ENCODE data around the gene JUND. TPM values are rescaled to one million over a fixed set of nuclear protein-coding genes. Genes with fewer than 3 reads are reported as not detected.

Gene JUND
- total RNA-seq, 1 donor from 2014 or later = 464 TPM

DNA sequence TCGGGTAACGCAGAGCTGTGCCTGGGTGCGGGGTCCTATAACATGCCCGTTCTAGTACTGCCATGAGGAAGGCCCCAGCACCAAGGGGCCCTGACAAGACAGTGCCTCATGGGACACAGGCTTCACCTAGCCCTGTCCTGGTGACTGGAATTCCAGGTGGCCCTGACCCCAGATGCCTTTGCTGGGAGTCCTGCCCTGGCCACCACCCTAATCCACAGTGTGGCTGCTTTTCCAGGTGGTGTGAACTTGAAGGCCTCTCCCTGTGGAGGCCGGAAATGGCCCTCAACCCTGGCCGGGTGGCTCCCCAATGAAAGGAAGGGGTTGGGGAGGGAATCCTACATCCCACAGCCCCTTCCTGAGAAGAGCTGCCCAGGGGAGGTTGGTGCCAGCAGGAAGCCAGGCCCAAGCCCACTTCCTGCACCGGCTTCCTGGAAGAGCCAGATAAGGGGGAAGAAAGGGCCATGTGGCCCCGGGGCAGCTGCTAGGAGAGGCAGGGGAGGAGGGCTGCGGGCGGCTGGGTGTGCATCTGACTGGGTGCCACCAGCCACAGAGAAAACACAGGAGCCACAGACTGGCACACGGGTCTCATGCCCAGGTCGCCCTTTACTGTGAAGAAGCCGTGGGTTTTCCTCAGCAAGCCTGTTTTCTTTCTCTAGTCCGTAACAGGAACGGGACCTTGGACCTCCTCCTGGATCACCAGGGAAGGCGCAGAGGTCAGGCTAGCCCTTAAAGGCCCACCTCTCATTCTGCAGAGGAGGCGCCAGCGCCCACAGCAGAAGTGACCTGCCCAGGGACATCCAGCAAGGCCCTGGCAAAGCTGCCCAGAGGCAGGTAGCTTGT, 36.8 kb upstream of the JUND start:
- intact Hi-C loops (cut with micrococcal nuclease) = no loop called here
- H3K36me3 Mint-ChIP-seq (ENCODE audit: low read depth) = peaks cover 73% of the 10 kb centered on the region
- H3K4me3 Mint-ChIP-seq (ENCODE audit: low read depth) = peak overlapping the region; percentile 70
- peak; percentile 44 for DNase-seq (ENCODE audit: low spot score)
- no peaks in the 10 kb centered on the region for H3K27me3 Mint-ChIP-seq (ENCODE audit: low read depth)
- peaks cover 46% of the 10 kb centered on the region for H3K4me1 Mint-ChIP-seq (ENCODE audit: low read depth)
- peak overlapping the region; percentile 96 for H3K27ac Mint-ChIP-seq
- no peaks in the 10 kb centered on the region for H3K9me3 Mint-ChIP-seq

- intact Hi-C loops (cut with micrococcal nuclease) = no loop called here
- no peaks in the 10 kb centered on the region for H3K9me3 Mint-ChIP-seq
- peaks cover 46% of the 10 kb centered on the region for H3K36me3 Mint-ChIP-seq (ENCODE audit: low read depth)
These were observed 32.0 kb upstream of the JUND start for GRCh38 chr19:18313398-18313797.

GRCh38 chr19:18312092-18312534, 30.7 kb upstream of the JUND start:
- intact Hi-C loops (cut with micrococcal nuclease) = no loop called here
- DNase-seq (ENCODE audit: low spot score) = no peak
- Mint-ChIP-seq H3K27ac (no peak overlapping the region), H3K9me3 (no peaks in the 10 kb centered on the region), H3K4me3 (ENCODE audit: low read depth) (no peak overlapping the region), H3K27me3 (ENCODE audit: low read depth) (no peaks in the 10 kb centered on the region), H3K4me1 (ENCODE audit: low read depth) (peaks cover 14% of the 10 kb centered on the region), H3K36me3 (ENCODE audit: low read depth) (peaks cover 47% of the 10 kb centered on the region)

More at GRCh38 chr19:18313398-18313797, 32.0 kb upstream of the JUND start:
- Mint-ChIP-seq H3K4me3 (ENCODE audit: low read depth) (no peak overlapping the region), H3K27me3 (ENCODE audit: low read depth) (no peaks in the 10 kb centered on the region), H3K4me1 (ENCODE audit: low read depth) (peaks cover 18% of the 10 kb centered on the region), H3K27ac (no peak overlapping the region)
- no peak for DNase-seq (ENCODE audit: low spot score)

DNA sequence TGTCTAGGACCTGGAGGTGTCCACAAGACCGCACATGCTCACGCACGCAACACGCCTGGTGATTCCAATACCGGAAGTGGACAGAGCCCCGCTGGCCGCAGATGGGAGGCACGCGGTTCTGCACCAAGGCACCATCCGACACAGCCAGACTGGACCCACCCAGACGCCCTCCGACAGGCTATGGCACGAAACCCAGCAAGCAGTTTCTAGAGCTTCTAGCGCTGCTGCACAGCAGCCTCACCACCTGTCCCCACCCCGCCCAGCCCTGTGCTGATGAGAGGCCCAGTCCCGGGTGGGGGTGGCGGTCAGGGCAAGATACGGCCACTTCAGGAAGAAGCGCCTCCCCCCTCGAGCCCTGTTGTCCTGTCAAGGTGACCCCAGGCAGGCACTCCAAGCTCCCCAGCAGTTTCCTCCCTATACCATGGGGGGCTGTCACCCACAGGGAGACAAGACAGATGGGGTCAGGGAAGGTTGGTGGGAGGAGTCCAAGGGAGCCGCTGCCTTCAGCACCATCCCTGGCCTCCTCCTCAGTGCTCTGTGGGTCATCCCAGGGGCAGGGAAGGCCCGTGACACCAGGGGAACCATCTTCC, 30.2 kb upstream of the JUND start:
- Mint-ChIP-seq H3K9me3 (no peaks in the 10 kb centered on the region), H3K36me3 (ENCODE audit: low read depth) (peaks cover 52% of the 10 kb centered on the region), H3K4me3 (ENCODE audit: low read depth) (no peak overlapping the region), H3K4me1 (ENCODE audit: low read depth) (peaks cover 18% of the 10 kb centered on the region), H3K27ac (no peak overlapping the region), H3K27me3 (ENCODE audit: low read depth) (no peaks in the 10 kb centered on the region)
- intact Hi-C loops (cut with micrococcal nuclease) = no loop called here
- no peak for DNase-seq (ENCODE audit: low spot score)

- H3K4me3 Mint-ChIP-seq (ENCODE audit: low read depth) = no peak overlapping the region
- no peaks in the 10 kb centered on the region for H3K27me3 Mint-ChIP-seq (ENCODE audit: low read depth)
- no peak for DNase-seq (ENCODE audit: low spot score)
- no peaks in the 10 kb centered on the region for H3K9me3 Mint-ChIP-seq
- H3K27ac Mint-ChIP-seq = no peak overlapping the region
- peaks cover 56% of the 10 kb centered on the region for H3K36me3 Mint-ChIP-seq (ENCODE audit: low read depth)
- intact Hi-C loops (cut with micrococcal nuclease) = no loop called here
- peaks cover 18% of the 10 kb centered on the region for H3K4me1 Mint-ChIP-seq (ENCODE audit: low read depth)
These were observed 29.5 kb upstream of the JUND start for GRCh38 chr19:18310966-18311365.

DNA sequence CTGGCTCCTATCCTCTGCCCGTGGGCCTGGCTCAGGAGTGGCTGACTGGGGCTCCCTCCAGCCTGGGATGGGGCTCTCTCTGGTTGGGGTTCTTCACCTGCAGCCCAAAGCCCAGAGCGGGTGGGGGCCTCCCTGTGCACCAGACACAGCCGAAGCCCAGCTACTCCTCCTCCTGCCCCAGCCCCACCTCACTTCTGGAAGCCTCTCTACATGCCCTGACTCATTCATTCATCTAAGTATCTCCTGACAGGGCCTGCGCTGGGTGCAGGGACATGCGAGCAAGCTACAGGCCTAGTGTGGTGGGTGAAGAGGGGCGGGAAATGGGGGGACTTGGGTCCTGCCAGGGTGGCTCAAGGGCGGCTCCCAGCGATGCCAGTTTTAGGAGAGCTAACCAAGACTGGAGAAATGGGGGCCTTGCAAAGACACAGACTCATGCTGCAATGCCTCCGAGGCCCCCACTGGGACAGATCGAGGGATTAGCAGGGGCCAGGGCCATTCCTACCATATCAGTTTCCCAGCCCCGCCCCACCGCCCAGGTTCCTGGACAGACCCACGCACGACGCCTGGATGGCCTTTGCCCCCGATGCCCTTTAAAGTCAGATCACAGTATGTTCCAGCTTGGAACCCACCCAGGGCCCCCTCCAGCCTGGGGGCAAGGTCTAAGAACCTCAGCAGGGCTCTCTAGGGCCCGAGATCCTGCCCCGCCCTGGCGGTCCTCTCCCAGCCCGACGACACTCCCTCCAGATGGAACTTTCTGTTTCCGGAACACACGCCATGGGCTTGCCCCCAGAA, 28.9 kb upstream of the JUND start:
- no peak overlapping the region for H3K27ac Mint-ChIP-seq
- H3K27me3 Mint-ChIP-seq (ENCODE audit: low read depth) = no peaks in the 10 kb centered on the region

DNA sequence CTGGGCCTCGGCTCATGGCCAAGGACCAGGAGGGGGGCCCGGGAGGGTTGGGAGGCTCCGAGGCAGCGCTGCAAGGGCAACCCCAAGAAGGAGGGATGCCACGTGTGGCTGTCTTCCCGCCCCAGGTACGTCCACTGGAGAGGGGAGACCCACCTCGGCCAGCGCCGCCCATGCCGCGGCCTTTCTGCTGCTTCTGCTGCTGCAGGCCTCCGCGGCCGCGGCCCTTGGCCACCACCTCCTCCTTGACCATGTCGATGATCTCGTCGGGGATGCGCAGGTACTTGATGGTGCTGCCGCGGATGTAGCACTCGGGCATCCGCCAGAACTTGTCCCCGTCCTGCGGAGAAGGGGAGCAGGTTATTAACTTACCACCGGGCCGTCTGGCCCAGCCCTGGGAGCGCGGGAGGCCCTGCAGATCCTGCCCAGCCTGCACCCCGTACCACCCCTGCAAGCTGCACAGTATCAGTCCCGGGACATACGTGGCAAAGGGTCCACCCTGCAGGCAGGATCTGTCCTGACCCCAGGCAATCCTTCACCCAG, 28.2 kb upstream of the JUND start:
- Mint-ChIP-seq H3K36me3 (ENCODE audit: low read depth) (peaks cover 59% of the 10 kb centered on the region), H3K4me1 (ENCODE audit: low read depth) (peaks cover 22% of the 10 kb centered on the region), H3K27me3 (ENCODE audit: low read depth) (no peaks in the 10 kb centered on the region), H3K9me3 (no peaks in the 10 kb centered on the region), H3K27ac (no peak overlapping the region), H3K4me3 (ENCODE audit: low read depth) (no peak overlapping the region)
- intact Hi-C loops (cut with micrococcal nuclease) = no loop called here
- DNase-seq (ENCODE audit: low spot score) = no peak

More for the DNA sequence above, 28.9 kb upstream of the JUND start:
- Mint-ChIP-seq H3K4me1 (ENCODE audit: low read depth) (peaks cover 16% of the 10 kb centered on the region), H3K36me3 (ENCODE audit: low read depth) (peaks cover 58% of the 10 kb centered on the region), H3K4me3 (ENCODE audit: low read depth) (no peak overlapping the region), H3K9me3 (no peaks in the 10 kb centered on the region)
- intact Hi-C loops (cut with micrococcal nuclease) = no loop called here
- no peak for DNase-seq (ENCODE audit: low spot score)

GRCh38 chr19:18308948-18309325, 27.5 kb upstream of the JUND start:
- peaks cover 56% of the 10 kb centered on the region for H3K36me3 Mint-ChIP-seq (ENCODE audit: low read depth)
- intact Hi-C loops (cut with micrococcal nuclease) = no loop called here
- DNase-seq (ENCODE audit: low spot score) = no peak
- H3K27ac Mint-ChIP-seq = no peak overlapping the region
- no peaks in the 10 kb centered on the region for H3K9me3 Mint-ChIP-seq
- H3K4me1 Mint-ChIP-seq (ENCODE audit: low read depth) = peaks cover 26% of the 10 kb centered on the region
- H3K4me3 Mint-ChIP-seq (ENCODE audit: low read depth) = no peak overlapping the region
- no peaks in the 10 kb centered on the region for H3K27me3 Mint-ChIP-seq (ENCODE audit: low read depth)

- DNase-seq (ENCODE audit: low spot score) = no peak
- Mint-ChIP-seq H3K4me3 (ENCODE audit: low read depth) (no peak overlapping the region), H3K36me3 (ENCODE audit: low read depth) (peaks cover 55% of the 10 kb centered on the region), H3K4me1 (ENCODE audit: low read depth) (peaks cover 30% of the 10 kb centered on the region), H3K9me3 (no peaks in the 10 kb centered on the region), H3K27ac (no peak overlapping the region), H3K27me3 (ENCODE audit: low read depth) (no peaks in the 10 kb centered on the region)
- intact Hi-C loops (cut with micrococcal nuclease) = no loop called here
These were observed 26.9 kb upstream of the JUND start for GRCh38 chr19:18308051-18308947.

DNA sequence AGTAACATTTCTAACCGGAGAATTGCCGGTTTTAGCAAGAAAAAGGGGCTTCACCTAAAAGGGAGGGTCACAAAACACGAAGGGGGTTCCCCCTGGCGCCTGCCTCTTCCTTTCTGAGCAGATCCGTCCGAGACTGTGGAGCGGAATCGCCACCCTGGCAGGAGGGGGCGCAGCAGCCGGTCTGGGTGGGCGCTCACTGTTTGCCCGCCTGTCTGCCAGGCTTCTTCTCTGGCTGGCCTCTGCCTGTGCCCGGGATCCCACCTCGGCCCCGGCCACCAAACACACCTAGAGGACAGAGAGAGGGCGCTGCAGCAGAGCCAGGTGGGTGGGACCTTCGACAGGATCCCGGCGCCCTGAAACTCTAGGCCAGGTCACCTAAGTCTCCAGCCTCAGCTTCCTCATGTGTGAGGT, 25.9 kb upstream of the JUND start:
- Mint-ChIP-seq H3K27me3 (ENCODE audit: low read depth) (no peaks in the 10 kb centered on the region), H3K4me3 (ENCODE audit: low read depth) (peak overlapping the region; percentile 62), H3K9me3 (no peaks in the 10 kb centered on the region), H3K27ac (peak overlapping the region; percentile 94), H3K36me3 (ENCODE audit: low read depth) (peaks cover 50% of the 10 kb centered on the region), H3K4me1 (ENCODE audit: low read depth) (peaks cover 31% of the 10 kb centered on the region)
- intact Hi-C loops (cut with micrococcal nuclease) = no loop called here
- DNase-seq (ENCODE audit: low spot score) = no peak

DNA sequence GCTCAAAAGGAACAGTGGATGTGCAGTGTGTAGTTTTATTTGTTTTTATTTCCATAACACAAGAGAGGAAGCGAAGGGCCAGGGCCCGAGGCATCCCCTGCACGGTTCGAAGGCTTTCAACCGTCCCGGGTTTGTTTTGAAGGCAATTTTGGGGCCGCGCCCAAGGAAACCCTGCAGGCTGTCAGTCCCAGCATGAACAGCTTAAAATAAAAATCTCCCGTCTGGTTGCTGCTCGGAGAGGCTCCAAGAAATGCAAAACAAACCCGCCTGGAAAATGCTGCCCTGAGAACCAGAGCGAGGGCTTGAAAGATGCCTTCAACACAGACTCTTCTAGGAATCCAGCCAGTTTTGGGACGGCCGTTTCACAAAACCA, 25.5 kb upstream of the JUND start:
- intact Hi-C loops (cut with micrococcal nuclease) = no loop called here
- H3K36me3 Mint-ChIP-seq (ENCODE audit: low read depth) = peaks cover 50% of the 10 kb centered on the region
- H3K27me3 Mint-ChIP-seq (ENCODE audit: low read depth) = no peaks in the 10 kb centered on the region
- H3K4me3 Mint-ChIP-seq (ENCODE audit: low read depth) = peak overlapping the region; percentile 88
- H3K4me1 Mint-ChIP-seq (ENCODE audit: low read depth) = peaks cover 31% of the 10 kb centered on the region
- H3K27ac Mint-ChIP-seq = peak overlapping the region; percentile 94
- DNase-seq (ENCODE audit: low spot score) = no peak
- no peaks in the 10 kb centered on the region for H3K9me3 Mint-ChIP-seq

Data from activated T-helper 2 cell treated with anti-CD3 and anti-CD28 coated beads, Interferon-gamma antibody, Interleukin-2, Interleukin-4, amounts not matched to agents 10 μg/mL and 5 μg/mL and 100 μg/mL, durations not matched to agents 14 hours and 24 hours and 36 hours (primary cell).